WTC11 (cell line): ENCODE measurements around the gene PCED1A. TPM values are rescaled to one million over a fixed set of nuclear protein-coding genes. Genes with fewer than 3 reads are reported as not detected.
A peak's percentile ranks its signal among the peaks of the same experiment; 100 is the strongest.

Experiments
- ATAC-seq: fragments of 200-7000 bp; cut with Tn5 transposase; 2 replicates; pipeline ENCODE4 v1.10.0; 2021; ENCODE audit warnings: mild to moderate bottlenecking, moderate library complexity
- CTCF ChIA-PET: fragments of 300-600 bp; sonication (Branson Sonifier 250); formaldehyde crosslinking; loops from one replicate; lab custom pipeline; 2021; ENCODE audit warnings: antibody characterized with exemption; lab: Charles Lee
- POLR2A ChIA-PET: fragments of 350-600 bp; sonication (Branson Sonifier 250); formaldehyde crosslinking; loops from one replicate; lab custom pipeline; 2021; ENCODE audit warnings: antibody characterized with exemption; lab: Charles Lee
- DNase-seq: peaks from one replicate; pipeline ENCODE4 v3.0.0; 2021; ENCODE audit warnings: low spot score
- H3K27ac Mint-ChIP-seq: 2 replicates; pipeline ENCODE4 v1.8.0; 2021; ENCODE audit warnings: mixed read lengths
- H3K27me3 Mint-ChIP-seq: 2 replicates; pipeline ENCODE4 v1.8.0; 2021; ENCODE audit warnings: low read depth, mild to moderate bottlenecking, moderate library complexity, mixed read lengths
- H3K36me3 Mint-ChIP-seq: 2 replicates; pipeline ENCODE4 v1.8.0; 2021; ENCODE audit warnings: mixed read lengths
- H3K4me1 Mint-ChIP-seq: 2 replicates; pipeline ENCODE4 v1.8.0; 2022; ENCODE audit warnings: mixed read lengths
- H3K4me3 Mint-ChIP-seq: 2 replicates; pipeline ENCODE4 v1.8.0; 2021; ENCODE audit warnings: mild to moderate bottlenecking, moderate library complexity, mixed read lengths
- H3K9me3 Mint-ChIP-seq: 2 replicates; pipeline ENCODE4 v1.8.0; 2021; ENCODE audit warnings: mixed read lengths
- ATF2 ChIP-seq: sonication (generic); formaldehyde crosslinking; IDR thresholded peaks from 2 replicates; pipeline ENCODE4 v1.8.1; 2022; ENCODE audit warnings: low read depth, missing genetic modification reagents, borderline replicate concordance
- E2F4 ChIP-seq: sonication (generic); formaldehyde crosslinking; IDR thresholded peaks from 2 replicates; pipeline ENCODE4 v1.8.1; 2022; ENCODE audit warnings: low read depth, mild to moderate bottlenecking, moderate library complexity, missing genetic modification reagents, borderline replicate concordance
- EMX1 ChIP-seq: fragments of 250-450 bp; sonication (Bioruptor Pico); IDR thresholded peaks from 2 replicates; pipeline ENCODE4 v1.8.0; 2021; ENCODE audit warnings: mild to moderate bottlenecking
- ERG ChIP-seq: fragments of 250-450 bp; sonication (Bioruptor Pico); IDR thresholded peaks from 2 replicates; pipeline ENCODE4 v1.8.0; 2021; ENCODE audit warnings: mild to moderate bottlenecking
- FOXK1 ChIP-seq: sonication (generic); formaldehyde crosslinking; IDR thresholded peaks from 2 replicates; pipeline ENCODE4 v1.8.0; 2022; ENCODE audit warnings: mild to moderate bottlenecking, moderate library complexity, missing genetic modification reagents
- GRHL2 ChIP-seq: fragments of 250-450 bp; sonication (Bioruptor Pico); IDR thresholded peaks from 2 replicates; pipeline ENCODE4 v1.8.0; 2022; ENCODE audit warnings: mild to moderate bottlenecking, moderate library complexity; ENCODE audit not compliant: insufficient replicate concordance, severe bottlenecking
- GTF2I ChIP-seq: fragments of 250-450 bp; sonication (Bioruptor Pico); conservative IDR thresholded peaks from 2 replicates; pipeline ENCODE4 v1.4.0; 2021; ENCODE audit warnings: mild to moderate bottlenecking
- HMGXB4 ChIP-seq: sonication (generic); formaldehyde crosslinking; IDR thresholded peaks from 2 replicates; pipeline ENCODE4 v1.8.1; 2023; ENCODE audit warnings: mild to moderate bottlenecking, moderate library complexity, missing genetic modification reagents
- MAX ChIP-seq: sonication (generic); formaldehyde crosslinking; IDR thresholded peaks from 2 replicates; pipeline ENCODE4 v1.8.0; 2022; ENCODE audit warnings: mild to moderate bottlenecking, missing genetic modification reagents
- MLX ChIP-seq: sonication (generic); formaldehyde crosslinking; IDR thresholded peaks from 2 replicates; pipeline ENCODE4 v1.8.1; 2023; ENCODE audit warnings: mild to moderate bottlenecking, missing genetic modification reagents, moderate library complexity
- NR2C2 ChIP-seq: sonication (generic); formaldehyde crosslinking; IDR thresholded peaks from 2 replicates; pipeline ENCODE4 v1.8.0; 2022; ENCODE audit warnings: mild to moderate bottlenecking, missing genetic modification reagents
- NR3C1 ChIP-seq: sonication (generic); formaldehyde crosslinking; conservative IDR thresholded peaks from 2 replicates; pipeline ENCODE4 v1.8.1; 2023; ENCODE audit warnings: low read depth, mild to moderate bottlenecking, missing genetic modification reagents
- OVOL2 ChIP-seq: fragments of 250-450 bp; sonication (Bioruptor Pico); IDR thresholded peaks from 2 replicates; pipeline ENCODE4 v1.9.0; 2021; ENCODE audit warnings: mild to moderate bottlenecking, borderline replicate concordance
- RELA ChIP-seq: sonication (generic); formaldehyde crosslinking; IDR thresholded peaks from 2 replicates; pipeline ENCODE4 v1.8.1; 2022; ENCODE audit warnings: missing genetic modification reagents, mild to moderate bottlenecking, borderline replicate concordance
- SMAD3 ChIP-seq: sonication (generic); formaldehyde crosslinking; IDR thresholded peaks from 2 replicates; pipeline ENCODE4 v1.8.0; 2022; ENCODE audit warnings: missing genetic modification reagents, mild to moderate bottlenecking, borderline replicate concordance
- TP53 ChIP-seq: sonication (generic); formaldehyde crosslinking; IDR thresholded peaks from 2 replicates; pipeline ENCODE4 v1.8.1; 2023; ENCODE audit warnings: mild to moderate bottlenecking, missing genetic modification reagents
- ZBTB21 ChIP-seq: sonication (generic); formaldehyde crosslinking; IDR thresholded peaks from 2 replicates; pipeline ENCODE4 v1.8.1; 2023; ENCODE audit warnings: mild to moderate bottlenecking, missing genetic modification reagents, borderline replicate concordance
- ZNF121 ChIP-seq: sonication (generic); formaldehyde crosslinking; IDR thresholded peaks from 2 replicates; pipeline ENCODE4 v1.8.0; 2023; ENCODE audit warnings: missing genetic modification reagents
- ZNF281 ChIP-seq: sonication (generic); formaldehyde crosslinking; IDR thresholded peaks from 2 replicates; pipeline ENCODE4 v1.8.0; 2023; ENCODE audit warnings: mild to moderate bottlenecking, missing genetic modification reagents
- ZNF423 ChIP-seq: fragments of 250-450 bp; sonication (Bioruptor Pico); IDR thresholded peaks from 2 replicates; pipeline ENCODE4 v2.1.2; 2022; ENCODE audit warnings: mild to moderate bottlenecking, moderate library complexity
- total RNA-seq: library from RNA; stranded (reverse); gene quantifications from 3 replicates; pipeline ENCODE4 v1.2.3, GENCODE V29; 2021

PCED1A gene
- total RNA-seq, 1 experiment from 2014 or later = 19.7 TPM

GRCh38 chr20:2880650-2881049 lies 40.2 kb upstream of the PCED1A start:
- no peaks in the 10 kb centered on the region for H3K27me3 Mint-ChIP-seq
- H3K4me3 Mint-ChIP-seq = no peak overlapping the region
- CTCF ChIA-PET = interaction anchor here (1.3 kb wide), 1 partner anchor 125 kb away, joined by 3 read pairs; no protein-coding TSS in a partner anchor
- H3K4me1 Mint-ChIP-seq = peaks cover 31% of the 10 kb centered on the region
- TF ChIP-seq TP53 (no peak), ZNF121 (CRISPR knock-in tag) (peak; percentile 51; the same call in 1 of the 2 replicates), MAX (CRISPR knock-in tag) (no peak), EMX1 (CRISPR knock-in tag) (no peak), E2F4 (CRISPR knock-in tag) (no peak), ZNF281 (CRISPR knock-in tag) (no peak), GRHL2 (no peak)
- TF ChIP-seq, all 79 proteins: peak for 1
- no peak for DNase-seq
- ATAC-seq = no peak
- POLR2A ChIA-PET = no interaction called here
- H3K36me3 Mint-ChIP-seq = peaks cover 5% of the 10 kb centered on the region
- H3K27ac Mint-ChIP-seq = no peak overlapping the region
- H3K9me3 Mint-ChIP-seq = no peaks in the 10 kb centered on the region

- no peaks in the 10 kb centered on the region for H3K9me3 Mint-ChIP-seq
- CTCF ChIA-PET = interaction anchor here (0.8 to 1.2 kb wide), 3 partner anchors 123 to 838 kb away, joined by 3 read pairs; no protein-coding TSS in a partner anchor
- TF ChIP-seq NR2C2 (CRISPR knock-in tag) = no peak
- no peak for TF ChIP-seq OVOL2
- no peak for TF ChIP-seq RELA (CRISPR knock-in tag)
- no peak for TF ChIP-seq ERG (CRISPR knock-in tag)
- TF ChIP-seq, all 79 proteins: peak for 0
- no peak for DNase-seq
- POLR2A ChIA-PET = no interaction called here
- Mint-ChIP-seq H3K4me1 (peaks cover 41% of the 10 kb centered on the region), H3K27ac (peak overlapping the region; percentile 60), H3K4me3 (no peak overlapping the region), H3K27me3 (no peaks in the 10 kb centered on the region), H3K36me3 (peaks cover 5% of the 10 kb centered on the region)
- ATAC-seq = no peak
Observed at GRCh38 chr20:2879146-2879545, 38.7 kb upstream of the PCED1A start.

GRCh38 chr20:2878515-2878914 lies 38.1 kb upstream of the PCED1A start:
- peaks cover 39% of the 10 kb centered on the region for H3K4me1 Mint-ChIP-seq
- no peak overlapping the region for H3K4me3 Mint-ChIP-seq
- no peak for DNase-seq
- POLR2A ChIA-PET = no interaction called here
- CTCF ChIA-PET = interaction anchor here (0.8 kb wide), 1 partner anchor 123 kb away, joined by 3 read pairs; no protein-coding TSS in a partner anchor
- H3K36me3 Mint-ChIP-seq = peaks cover 5% of the 10 kb centered on the region
- peak overlapping the region; percentile 60; the same call in 1 of the 2 replicates for H3K27ac Mint-ChIP-seq
- ATAC-seq = no peak
- H3K9me3 Mint-ChIP-seq = no peaks in the 10 kb centered on the region
- no peaks in the 10 kb centered on the region for H3K27me3 Mint-ChIP-seq
- TF ChIP-seq NR3C1 (CRISPR knock-in tag) = no peak
- no peak for TF ChIP-seq ZNF423
- TF ChIP-seq HMGXB4 (CRISPR knock-in tag) = no peak
- TF ChIP-seq ZNF121 (CRISPR knock-in tag) = no peak
- TF ChIP-seq FOXK1 = no peak
- TF ChIP-seq SMAD3 (CRISPR knock-in tag) = no peak
- no peak for TF ChIP-seq GTF2I (CRISPR knock-in tag)
- TF ChIP-seq ZBTB21 (CRISPR knock-in tag) = no peak
- TF ChIP-seq ATF2 (CRISPR knock-in tag) = no peak
- TF ChIP-seq MLX = no peak
- TF ChIP-seq ZNF281 (CRISPR knock-in tag) = no peak
